Adrenal gland (tissue), 5 donors: ENCODE data around the gene PLSCR3.

Source experiments
- CTCF ChIP-seq, 6 experiments: fragments of 450-650 bp in 4 of 6; fragments of 200-600 bp in 2 of 6; sonication (generic) in 1 of 6; IDR thresholded peaks; 1 replicate in 5 of 6; 2 replicates in 1 of 6; pipeline versions ENCODE4 v1.5.1 to v1.8.0; 2016 to 2021; ENCODE audit warnings: antibody characterized with exemption in 6 of 6, mild to moderate bottlenecking in 2 of 6, moderate library complexity in 1 of 6
- POLR2A ChIP-seq, 2 donors: fragments of 450-650 bp; IDR thresholded peaks; one replicate each; pipeline ENCODE4 v1.6.1; 2017; ENCODE audit warnings: antibody characterized with exemption in 2 of 2, mild to moderate bottlenecking in 2 of 2, moderate library complexity in 1 of 2
- donor health status: DM: no; HTN: no; CAD: no.

GRCh38 chr17:7409716-7410115, 15.4 kb upstream of the PLSCR3 start:
- TF ChIP-seq CTCF (IDR thresholded peaks at IDR 0.05) (no peak), POLR2A (IDR thresholded peaks at IDR 0.05) (no peak)
